Panc1 (cell line): Measurements from ENCODE around the gene SCAF4. TPM values are rescaled to one million over a fixed set of nuclear protein-coding genes. Genes with fewer than 3 reads are reported as not detected.

Experiments
- ATAC-seq: fragments of 200-7000 bp; cut with Tn5 transposase; 2 replicates; pipeline ENCODE4 v1.9.1; 2020; ENCODE audit warnings: mild to moderate bottlenecking, moderate library complexity
- BruUV-seq: library from RNA; stranded (reverse); fragments of 400-500 nt; replicated peaks from 2 replicates; lab custom pipeline; 2021; lab: Mats Ljungman, UMichigan
- CTCF ChIA-PET: fragments of 300-600 bp; sonication (Branson Sonifier 250); formaldehyde crosslinking; loops from one replicate; lab custom pipeline; 2022; ENCODE audit warnings: antibody characterized with exemption; lab: Charles Lee
- POLR2A ChIA-PET: fragments of 300-600 bp; sonication (Branson Sonifier 250); formaldehyde crosslinking; loops from one replicate; lab custom pipeline; 2022; ENCODE audit warnings: antibody characterized with exemption; lab: Charles Lee
- DNase-seq: peaks from one replicate; pipeline ENCODE4 v3.0.0-alpha.2; 2010; ENCODE audit warnings: low read depth, low spot score
- H3K27ac ChIP-seq: 2 replicates; pipeline ENCODE4 v1.5.1; 2011; ENCODE audit warnings: mild to moderate bottlenecking, low read length, inconsistent platforms
- H3K27me3 ChIP-seq: fragments of 200-500 bp; sonication (Bioruptor generic); 2 replicates; pipeline ENCODE4 v1.6.0; 2014; ENCODE audit warnings: low read length, inconsistent platforms; ENCODE audit not compliant: control insufficient read depth, insufficient read depth
- H3K36me3 ChIP-seq: fragments of 200-500 bp; sonication (Bioruptor generic); 2 replicates; pipeline ENCODE4 v1.5.1; 2014; ENCODE audit warnings: inconsistent platforms, mild to moderate bottlenecking, low read length, moderate library complexity; ENCODE audit not compliant: control insufficient read depth, insufficient read depth
- H3K4me1 ChIP-seq: 2 replicates; pipeline ENCODE4 v1.5.1; 2011; ENCODE audit warnings: inconsistent platforms, mild to moderate bottlenecking, low read length, moderate library complexity; ENCODE audit not compliant: control insufficient read depth, insufficient read depth
- H3K4me3 ChIP-seq, 2 experiments: 2 replicates each; pipeline ENCODE4 v1.5.1; 2011 to 2012; ENCODE audit warnings: low read depth in 2 of 2, low read length in 2 of 2, mild to moderate bottlenecking in 2 of 2, inconsistent platforms in 1 of 2, moderate library complexity in 1 of 2
- H3K9me3 ChIP-seq: fragments of 200-500 bp; sonication (Bioruptor generic); 2 replicates; pipeline ENCODE4 v1.5.1; 2014; ENCODE audit warnings: low read depth, mild to moderate bottlenecking, inconsistent platforms, low read length, moderate library complexity; ENCODE audit not compliant: control insufficient read depth, insufficient read depth
- CTCF ChIP-seq: fragments of 450-650 bp; IDR thresholded peaks from 2 replicates; pipeline ENCODE4 v1.5.1; 2017; ENCODE audit warnings: mild to moderate bottlenecking
- POLR2AphosphoS5 ChIP-seq: IDR thresholded peaks from 2 replicates; pipeline ENCODE4 v1.6.1; 2012; ENCODE audit warnings: mild to moderate bottlenecking, low read depth, low read length, moderate library complexity
- REST ChIP-seq, 2 experiments: IDR thresholded peaks; 2 replicates each; pipeline ENCODE4 v1.6.1; 2011 to 2012; ENCODE audit warnings: low read depth in 2 of 2, control low read depth in 1 of 2, low read length in 1 of 2, mild to moderate bottlenecking in 1 of 2, moderate library complexity in 1 of 2; ENCODE audit not compliant: insufficient read depth in 1 of 2
- SIN3A ChIP-seq: IDR thresholded peaks from 2 replicates; pipeline ENCODE4 v1.6.1; 2012; ENCODE audit warnings: low read depth, mild to moderate bottlenecking, low read length, moderate library complexity, borderline replicate concordance; ENCODE audit not compliant: insufficient read depth
- TCF7L2 ChIP-seq: IDR thresholded peaks from 2 replicates; pipeline ENCODE4 v1.6.1; 2011; ENCODE audit warnings: mild to moderate bottlenecking, low read depth, low read length, inconsistent platforms
- in situ Hi-C: cut with HindIII; loops from 2 replicates; pipeline ENCODE4 v1.10.0; 2016; ENCODE audit warnings: low sequenced_read_pairs, low pct_unique_long_range_greater_than_20kb
- intact Hi-C: fragments of 100-400 bp; cut with micrococcal nuclease; formaldehyde crosslinking; loops from one replicate; pipeline ENCODE4 v1.10.0; 2022; ENCODE audit not compliant: unreplicated experiment
- total RNA-seq: library from RNA; stranded (reverse); gene quantifications from one replicate; pipeline ENCODE4 v1.2.1, GENCODE V29; 2021; ENCODE audit not compliant: unreplicated experiment

The SCAF4 gene
- total RNA-seq, 1 experiment from 2014 or later, result 28.4 TPM

- H3K4me3 ChIP-seq, result no peak overlapping the region
- BruUV-seq, result no TSS peak
- no peak for TF ChIP-seq POLR2AphosphoS5
- TF ChIP-seq REST (IDR thresholded peaks at IDR 0.05; ENCODE audit: insufficient read depth in 1 of 2, low read depth in 2 of 2, low read length in 1 of 2), result no peak
- no peak for TF ChIP-seq TCF7L2
- TF ChIP-seq CTCF, result no peak
- no peak for TF ChIP-seq SIN3A
- intact Hi-C loops, result no loop called here
- ATAC-seq (no peak), DNase-seq (no peak)
- H3K4me1 ChIP-seq, result peaks cover 7% of the 10 kb centered on the region; the same call in 1 of the 2 replicates
- H3K27me3 ChIP-seq, result no peaks in the 10 kb centered on the region
- no peaks in the 10 kb centered on the region for H3K9me3 ChIP-seq
- in situ Hi-C loops, result no loop called here
- POLR2A ChIA-PET, result no interaction called here
- H3K27ac ChIP-seq, result no peak overlapping the region
- H3K36me3 ChIP-seq, result no peaks in the 10 kb centered on the region; the same call in 1 of the 2 replicates
- CTCF ChIA-PET, result no interaction called here
Observed at GRCh38 chr21:31708541-31708940, 23.4 kb downstream of the SCAF4 start.

GRCh38 chr21:31707499-31707898, 24.4 kb downstream of the SCAF4 start:
- DNase-seq (no peak), ATAC-seq (no peak)
- no TSS peak for BruUV-seq
- CTCF ChIA-PET, result no interaction called here
- POLR2A ChIA-PET, result no interaction called here
- Histone ChIP-seq H3K36me3 (peaks cover 7% of the 10 kb centered on the region; the same call in 1 of the 2 replicates), H3K27ac (no peak overlapping the region), H3K27me3 (no peaks in the 10 kb centered on the region), H3K4me1 (peaks cover 4% of the 10 kb centered on the region; the same call in 1 of the 2 replicates), H3K9me3 (no peaks in the 10 kb centered on the region), H3K4me3 (no peak overlapping the region)
- in situ Hi-C loops (no loop called here), intact Hi-C loops (no loop called here)
- TF ChIP-seq CTCF, result no peak
- TF ChIP-seq SIN3A, result no peak
